ENCODE results near the gene NAP1L4.

NAP1L4 gene

GRCh38 chr11:3010004-3010403 lies 17.9 kb upstream of the NAP1L4 start:
- no peak for DNase-seq

- no peak for DNase-seq
These were observed 17.4 kb upstream of the NAP1L4 start for GRCh38 chr11:3009481-3009880.

- no peak for DNase-seq
These were observed 16.7 kb upstream of the NAP1L4 start for GRCh38 chr11:3008746-3009336.

GRCh38 chr11:3007404-3008010 lies 15.4 kb upstream of the NAP1L4 start:
- no peak for DNase-seq

GRCh38 chr11:3006505-3007260 lies 14.6 kb upstream of the NAP1L4 start:
- DNase-seq, result no peak

GRCh38 chr11:3004481-3004880 lies 12.4 kb upstream of the NAP1L4 start:
- DNase-seq, result no peak

GRCh38 chr11:3003396-3004231 lies 11.5 kb upstream of the NAP1L4 start:
- no peak for DNase-seq

GRCh38 chr11:3002871-3003270 lies 10.7 kb upstream of the NAP1L4 start:
- no peak for DNase-seq

- no peak for DNase-seq
These were observed 10.3 kb upstream of the NAP1L4 start for GRCh38 chr11:3002351-3002861.

GRCh38 chr11:3001496-3001895 lies 9.4 kb upstream of the NAP1L4 start:
- DNase-seq, result peak; percentile 80

GRCh38 chr11:3000032-3000961 lies 8.2 kb upstream of the NAP1L4 start:
- DNase-seq, result peak; percentile 86

GRCh38 chr11:2999464-2999998 lies 7.4 kb upstream of the NAP1L4 start:
- DNase-seq, result no peak

- no peak for DNase-seq
These were observed 6.1 kb upstream of the NAP1L4 start for GRCh38 chr11:2998073-2998850.

- DNase-seq, result no peak
These were observed 5.3 kb upstream of the NAP1L4 start for GRCh38 chr11:2997406-2997805.

GRCh38 chr11:2996976-2997375 lies 4.8 kb upstream of the NAP1L4 start:
- DNase-seq, result no peak

GRCh38 chr11:2995893-2996554 lies 3.9 kb upstream of the NAP1L4 start:
- DNase-seq, result no peak

- DNase-seq, result no peak
These were observed 3.0 kb upstream of the NAP1L4 start for GRCh38 chr11:2995031-2995561.

- DNase-seq, result no peak
These were observed 2.2 kb upstream of the NAP1L4 start for GRCh38 chr11:2994336-2994730.

- DNase-seq, result no peak
These were observed 832 bp upstream of the NAP1L4 start for GRCh38 chr11:2992997-2993325.

Data from NCI-H2029 treated with DMSO at 0.1 percent for 48 hours (cell line).